ENCODE results near the gene SPDL1. TPM values are rescaled to one million over a fixed set of nuclear protein-coding genes. Genes with fewer than 3 reads are reported as not detected.

Gene SPDL1
- total RNA-seq, 4 donors from 2014 or later, result 0.78 to 4.6 (median 3.2) TPM

DNA sequence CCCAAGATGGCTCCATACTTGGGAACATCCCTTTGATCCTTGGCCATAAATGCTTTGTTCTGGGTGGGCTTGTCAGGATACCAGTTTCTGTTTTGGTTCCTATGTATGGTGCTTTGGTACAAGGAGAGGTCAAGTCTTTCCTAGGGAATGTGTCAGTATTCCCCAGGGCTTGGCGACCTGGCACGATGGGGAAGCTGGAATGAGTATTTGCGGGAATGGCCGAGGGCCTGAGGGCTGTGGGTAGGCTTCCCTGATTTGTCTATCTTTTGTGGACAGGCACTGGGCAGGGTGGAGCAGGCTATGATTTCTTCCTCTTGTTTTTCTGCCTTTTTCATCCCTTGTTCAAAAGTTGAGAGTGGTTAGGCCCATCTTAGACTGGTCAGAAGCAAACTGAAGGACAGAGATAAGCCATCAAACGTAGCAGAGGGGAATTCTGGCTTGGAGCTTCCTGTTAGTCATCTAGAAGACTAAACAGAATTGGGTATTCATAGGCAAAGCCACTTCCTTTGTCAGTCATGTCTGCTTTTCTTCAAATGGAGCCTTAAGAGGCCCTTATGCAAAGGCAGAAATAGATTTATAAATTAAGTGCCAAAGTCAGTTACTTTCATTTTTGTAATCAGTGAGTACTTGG lies 67.2 kb downstream of the SPDL1 start:
- H3K36me3 ChIP-seq, result no peaks in the 10 kb centered on the region
- in situ Hi-C loops (cut with MboI; ENCODE audit: low sequenced_read_pairs in 4 of 4) (no loop called here), intact Hi-C loops (cut with DNase I; ENCODE audit: low total_unique reads) (no loop called here)
- no peaks in the 10 kb centered on the region for H3K4me1 ChIP-seq
- DNase-seq, result no peak
- no peak overlapping the region for H3K4me3 ChIP-seq
- no peak overlapping the region for H3K27ac ChIP-seq
- no peaks in the 10 kb centered on the region for H3K27me3 ChIP-seq
- no peaks in the 10 kb centered on the region for H3K9me3 ChIP-seq
- no peak for ATAC-seq
- TF ChIP-seq, protein P1, sequence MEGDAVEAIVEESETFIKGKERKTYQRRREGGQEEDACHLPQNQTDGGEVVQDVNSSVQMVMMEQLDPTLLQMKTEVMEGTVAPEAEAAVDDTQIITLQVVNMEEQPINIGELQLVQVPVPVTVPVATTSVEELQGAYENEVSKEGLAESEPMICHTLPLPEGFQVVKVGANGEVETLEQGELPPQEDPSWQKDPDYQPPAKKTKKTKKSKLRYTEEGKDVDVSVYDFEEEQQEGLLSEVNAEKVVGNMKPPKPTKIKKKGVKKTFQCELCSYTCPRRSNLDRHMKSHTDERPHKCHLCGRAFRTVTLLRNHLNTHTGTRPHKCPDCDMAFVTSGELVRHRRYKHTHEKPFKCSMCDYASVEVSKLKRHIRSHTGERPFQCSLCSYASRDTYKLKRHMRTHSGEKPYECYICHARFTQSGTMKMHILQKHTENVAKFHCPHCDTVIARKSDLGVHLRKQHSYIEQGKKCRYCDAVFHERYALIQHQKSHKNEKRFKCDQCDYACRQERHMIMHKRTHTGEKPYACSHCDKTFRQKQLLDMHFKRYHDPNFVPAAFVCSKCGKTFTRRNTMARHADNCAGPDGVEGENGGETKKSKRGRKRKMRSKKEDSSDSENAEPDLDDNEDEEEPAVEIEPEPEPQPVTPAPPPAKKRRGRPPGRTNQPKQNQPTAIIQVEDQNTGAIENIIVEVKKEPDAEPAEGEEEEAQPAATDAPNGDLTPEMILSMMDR (IDR thresholded peaks at IDR 0.05 in 4 of 5, conservative IDR thresholded peaks at IDR 0.05 in 1 of 5), result no peak

DNA sequence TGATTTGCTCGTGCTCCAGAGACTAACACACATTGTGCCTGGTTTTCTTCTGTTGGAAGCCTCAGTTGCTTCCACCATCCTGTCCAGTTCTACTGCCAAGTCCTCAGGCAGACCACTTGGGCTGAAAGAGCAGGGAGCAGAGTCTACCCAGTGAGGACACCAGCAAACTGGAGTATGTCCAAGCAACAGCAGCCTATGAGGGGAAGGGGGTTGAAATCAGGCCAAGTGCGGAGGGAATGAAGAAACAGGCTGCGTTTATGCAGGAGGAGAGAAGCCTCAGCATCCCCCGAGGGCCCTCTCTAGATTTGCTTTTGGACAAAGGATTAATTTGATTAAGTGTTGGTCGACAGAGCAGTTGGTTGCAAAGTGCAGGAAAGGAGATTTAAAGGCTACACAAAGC lies 68.0 kb downstream of the SPDL1 start:
- H3K27ac ChIP-seq, result no peak overlapping the region

GRCh38 chr5:169652057-169652456 lies 68.5 kb downstream of the SPDL1 start:
- no peaks in the 10 kb centered on the region for H3K4me1 ChIP-seq
- H3K9me3 ChIP-seq, result no peaks in the 10 kb centered on the region
- no peak for TF ChIP-seq POLR2A (IDR thresholded peaks at IDR 0.05)
- TF ChIP-seq, protein P1 (IDR thresholded peaks at IDR 0.05 in 4 of 5, conservative IDR thresholded peaks at IDR 0.05 in 1 of 5), result no peak
- no peak for ATAC-seq
- H3K4me3 ChIP-seq, result no peak overlapping the region
- intact Hi-C loops (cut with DNase I; ENCODE audit: low total_unique reads) (no loop called here), in situ Hi-C loops (cut with MboI; ENCODE audit: low sequenced_read_pairs in 4 of 4) (no loop called here)
- no peaks in the 10 kb centered on the region for H3K36me3 ChIP-seq
- no peaks in the 10 kb centered on the region for H3K27me3 ChIP-seq
- DNase-seq, result no peak
- H3K27ac ChIP-seq, result no peak overlapping the region

More for the DNA sequence above, 68.0 kb downstream of the SPDL1 start:
- Histone ChIP-seq H3K9me3 (no peaks in the 10 kb centered on the region), H3K27me3 (no peaks in the 10 kb centered on the region), H3K4me1 (no peaks in the 10 kb centered on the region), H3K36me3 (no peaks in the 10 kb centered on the region), H3K4me3 (no peak overlapping the region)
- intact Hi-C loops (cut with DNase I; ENCODE audit: low total_unique reads) (no loop called here), in situ Hi-C loops (cut with MboI; ENCODE audit: low sequenced_read_pairs in 4 of 4) (no loop called here)
- ATAC-seq (no peak), DNase-seq (no peak)
- no peak for TF ChIP-seq POLR2A (IDR thresholded peaks at IDR 0.05)
- TF ChIP-seq, protein P1 (IDR thresholded peaks at IDR 0.05 in 4 of 5, conservative IDR thresholded peaks at IDR 0.05 in 1 of 5), result no peak

GRCh38 chr5:169653091-169653490 lies 69.5 kb downstream of the SPDL1 start:
- in situ Hi-C loops (cut with MboI; ENCODE audit: low sequenced_read_pairs in 4 of 4), result no loop called here
- Histone ChIP-seq H3K9me3 (no peaks in the 10 kb centered on the region), H3K4me3 (no peak overlapping the region), H3K27ac (no peak overlapping the region), H3K36me3 (no peaks in the 10 kb centered on the region), H3K4me1 (no peaks in the 10 kb centered on the region), H3K27me3 (no peaks in the 10 kb centered on the region)
- intact Hi-C loops (cut with DNase I; ENCODE audit: low total_unique reads), result no loop called here
- ATAC-seq (no peak), DNase-seq (no peak)
- TF ChIP-seq, protein P1 (IDR thresholded peaks at IDR 0.05 in 4 of 5, conservative IDR thresholded peaks at IDR 0.05 in 1 of 5), result no peak
- TF ChIP-seq POLR2A (IDR thresholded peaks at IDR 0.05), result no peak

Other genes with a start within 250 kb of the SPDL1 start
- gene DOCK2, start 53.5 kb downstream of the SPDL1 start, total RNA-seq, result 1 to 10 TPM in 3 of 4 donors, under 1 TPM in 1; 0.32 to 5.3 (median 2.7) TPM